H1 (cell line): Measurements from ENCODE around the gene ALG2. TPM values are rescaled to one million over a fixed set of nuclear protein-coding genes. Genes with fewer than 3 reads are reported as not detected.
A peak's percentile ranks its signal among the peaks of the same experiment; 100 is the strongest.

ENCODE experiments used
- CTCF ChIA-PET: fragments of 300-600 bp; sonication (Branson Sonifier 250); formaldehyde crosslinking; loops from one replicate; lab custom pipeline; 2021; ENCODE audit not compliant: partially characterized antibody; lab: Charles Lee
- POLR2A ChIA-PET: fragments of 300-600 bp; sonication (Branson Sonifier 250); formaldehyde crosslinking; loops from one replicate; lab custom pipeline; 2021; ENCODE audit warnings: inconsistent platforms; ENCODE audit not compliant: partially characterized antibody; lab: Charles Lee
- DNase-seq, 2 experiments: peaks; one replicate each; pipeline versions ENCODE4 v3.0.0 to v3.0.0-alpha.2; 2010 to 2022; ENCODE audit warnings: low spot score in 2 of 2, low read depth in 1 of 2, mixed read lengths in 1 of 2
- FAIRE-seq: peaks from 2 replicates; lab custom pipeline; 2011; peaks lifted over from hg19 to GRCh38; lab: Jason Lieb, UNC
- H2AFZ ChIP-seq: 2 replicates; pipeline ENCODE4 v1.8.1; 2012; ENCODE audit warnings: low read length, inconsistent platforms
- H2AK5ac ChIP-seq: 2 replicates; pipeline ENCODE4 v1.6.1; 2013; ENCODE audit warnings: low read depth, low read length
- H2BK120ac ChIP-seq: replicated peaks from 2 replicates; pipeline ENCODE3; 2013; ENCODE audit warnings: low read depth, low read length, inconsistent platforms
- H2BK12ac ChIP-seq: 2 replicates; pipeline ENCODE4 v1.6.1; 2013; ENCODE audit warnings: low read depth, low read length
- H2BK15ac ChIP-seq: 2 replicates; pipeline ENCODE4 v1.6.1; 2013; ENCODE audit warnings: low read length
- H2BK20ac ChIP-seq: 2 replicates; pipeline ENCODE4 v1.6.1; 2013; ENCODE audit warnings: low read length
- H2BK5ac ChIP-seq: 2 replicates; pipeline ENCODE4 v1.6.1; 2013; ENCODE audit warnings: low read depth, low read length
- H3K14ac ChIP-seq: 2 replicates; pipeline ENCODE4 v1.6.1; 2013; ENCODE audit warnings: inconsistent platforms; ENCODE audit not compliant: insufficient read length
- H3K18ac ChIP-seq: 2 replicates; pipeline ENCODE4 v1.6.1; 2013; ENCODE audit warnings: low read length; ENCODE audit errors: extremely low read depth
- H3K23ac ChIP-seq: 2 replicates; pipeline ENCODE4 v1.6.1; 2013; ENCODE audit warnings: inconsistent platforms; ENCODE audit not compliant: insufficient read length
- H3K23me2 ChIP-seq: 2 replicates; pipeline ENCODE4 v1.6.1; 2013; ENCODE audit warnings: low read depth, low read length
- H3K27ac ChIP-seq: 2 replicates; pipeline ENCODE4 v1.6.1; 2011; ENCODE audit warnings: low read depth, low read length, inconsistent platforms
- H3K27me3 ChIP-seq, 4 experiments: replicated peaks in 1 of 4; 1 replicate in 1 of 4; 2 replicates in 3 of 4; pipeline versions ENCODE4 v1.6.1 to v1.8.1; 2011 to 2013; ENCODE audit warnings: low read length in 3 of 4, mild to moderate bottlenecking in 3 of 4, inconsistent platforms in 2 of 4, mixed read lengths in 2 of 4, moderate library complexity in 1 of 4; ENCODE audit not compliant: control insufficient read depth in 3 of 4, insufficient read depth in 3 of 4; ENCODE audit errors: extremely low read depth in 1 of 4
- H3K36me3 ChIP-seq, 4 experiments: 2 replicates each; pipeline versions ENCODE4 v1.6.1 to v1.8.1; 2011 to 2013; ENCODE audit warnings: mild to moderate bottlenecking in 4 of 4, low read length in 3 of 4, moderate library complexity in 2 of 4, control low read depth in 1 of 4, inconsistent platforms in 1 of 4; ENCODE audit not compliant: insufficient read depth in 4 of 4, control insufficient read depth in 2 of 4
- H3K4ac ChIP-seq: replicated peaks from 2 replicates; pipeline ENCODE3; 2013; ENCODE audit warnings: low read length, low read depth, mixed read lengths, inconsistent platforms; ENCODE audit not compliant: insufficient read length
- H3K4me1 ChIP-seq, 4 experiments: replicated peaks in 1 of 4; 1 replicate in 1 of 4; 2 replicates in 3 of 4; pipeline versions ENCODE4 v1.6.1 to v1.8.1; 2011 to 2013; ENCODE audit warnings: low read length in 3 of 4, inconsistent platforms in 2 of 4, mixed read lengths in 1 of 4; ENCODE audit not compliant: insufficient read depth in 4 of 4, control insufficient read depth in 3 of 4
- H3K4me2 ChIP-seq, 2 experiments: 2 replicates each; pipeline versions ENCODE4 v1.6.1 to v1.8.1; 2011 to 2013; ENCODE audit warnings: low read depth in 2 of 2, low read length in 2 of 2, control low read depth in 1 of 2, inconsistent platforms in 1 of 2, mild to moderate bottlenecking in 1 of 2; ENCODE audit not compliant: insufficient read depth in 1 of 2
- H3K4me3 ChIP-seq, 4 experiments: fragments of 200-600, 300-600 bp in 1 of 4; sonication (generic), shearing (Covaris generic), sonication (Bioruptor Twin) in 1 of 4; 2 replicates each; pipeline versions ENCODE4 v1.5.1 to v1.8.1; 2011 to 2016; ENCODE audit warnings: low read length in 4 of 4, low read depth in 3 of 4, control low read depth in 2 of 4, inconsistent platforms in 2 of 4, mild to moderate bottlenecking in 2 of 4, mixed read lengths in 1 of 4, moderate library complexity in 1 of 4; ENCODE audit not compliant: insufficient read depth in 2 of 4; ENCODE audit errors: extremely low read depth in 1 of 4
- H3K56ac ChIP-seq: replicated peaks from 2 replicates; pipeline ENCODE3; 2013; ENCODE audit warnings: low read depth, mild to moderate bottlenecking, mixed read lengths, low read length, inconsistent platforms; ENCODE audit not compliant: insufficient read length
- H3K79me1 ChIP-seq: 2 replicates; pipeline ENCODE4 v1.6.1; 2013; ENCODE audit warnings: low read depth, low read length, control low read depth
- H3K79me2 ChIP-seq, 2 experiments: 2 replicates each; pipeline versions ENCODE4 v1.6.1 to v1.8.1; 2012 to 2013; ENCODE audit warnings: low read length in 2 of 2, mild to moderate bottlenecking in 2 of 2, inconsistent platforms in 1 of 2; ENCODE audit not compliant: insufficient read depth in 2 of 2, control insufficient read depth in 1 of 2
- H3K9ac ChIP-seq, 4 experiments: replicated peaks in 1 of 4; 1 replicate in 1 of 4; 2 replicates in 3 of 4; pipeline versions ENCODE4 v1.6.1 to v1.8.1; 2011 to 2013; ENCODE audit warnings: low read depth in 3 of 4, low read length in 3 of 4, control low read depth in 2 of 4, mild to moderate bottlenecking in 2 of 4, moderate library complexity in 2 of 4, inconsistent platforms in 1 of 4; ENCODE audit errors: extremely low read depth in 1 of 4
- H3K9me3 ChIP-seq, 2 experiments: 2 replicates each; pipeline versions ENCODE4 v1.6.1 to v1.8.1; 2012 to 2013; ENCODE audit warnings: mild to moderate bottlenecking in 2 of 2, moderate library complexity in 2 of 2, control low read depth in 1 of 2, inconsistent platforms in 1 of 2, low read depth in 1 of 2, low read length in 1 of 2, mixed read lengths in 1 of 2; ENCODE audit not compliant: insufficient read depth in 2 of 2
- H4K20me1 ChIP-seq, 2 experiments: replicated peaks in 1 of 2; 2 replicates each; pipeline versions ENCODE3 to v1.8.1; 2011 to 2013; ENCODE audit warnings: inconsistent platforms in 2 of 2, low read length in 2 of 2, mild to moderate bottlenecking in 1 of 2; ENCODE audit not compliant: insufficient read depth in 2 of 2, control insufficient read depth in 1 of 2
- H4K5ac ChIP-seq: 2 replicates; pipeline ENCODE4 v1.6.1; 2013; ENCODE audit warnings: low read length, low read depth, mixed read lengths, inconsistent platforms; ENCODE audit not compliant: insufficient read length
- H4K8ac ChIP-seq: 2 replicates; pipeline ENCODE4 v1.8.0; 2013; ENCODE audit warnings: mild to moderate bottlenecking, moderate library complexity, low read length, inconsistent platforms; ENCODE audit not compliant: insufficient read depth; ENCODE audit errors: extremely low read depth
- H4K91ac ChIP-seq: replicated peaks from 2 replicates; pipeline ENCODE3; 2013; ENCODE audit warnings: low read length, mixed read lengths, inconsistent platforms; ENCODE audit not compliant: insufficient read length
- ASH2L ChIP-seq: fragments of 200-600, 300-600 bp; sonication (generic); IDR thresholded peaks from one replicate; pipeline ENCODE4 v1.7.1; 2017; ENCODE audit warnings: low read length
- CBX8 ChIP-seq: fragments of 300-800, 300-1000 bp; sonication (generic); IDR thresholded peaks from 2 replicates; pipeline ENCODE4 v1.7.1; 2016; ENCODE audit warnings: low read depth, low read length, borderline replicate concordance
- CHD1 ChIP-seq: IDR thresholded peaks from 2 replicates; pipeline ENCODE4 v1.6.1; 2012; ENCODE audit warnings: low read depth, low read length, improper control_type of control experiment
- EP300 ChIP-seq, 2 experiments: IDR thresholded peaks; 1 replicate in 1 of 2; 2 replicates in 1 of 2; pipeline ENCODE4 v1.6.1; 2011 to 2012; ENCODE audit warnings: low read depth in 2 of 2, low read length in 2 of 2, mild to moderate bottlenecking in 2 of 2, borderline replicate concordance in 1 of 2, inconsistent platforms in 1 of 2, moderate library complexity in 1 of 2
- JUND ChIP-seq: IDR thresholded peaks from 2 replicates; pipeline ENCODE4 v1.6.1; 2011; ENCODE audit warnings: mild to moderate bottlenecking, improper control_type of control experiment, low read length
- KDM5A ChIP-seq: fragments of 200-600 bp; IDR thresholded peaks from 2 replicates; pipeline ENCODE4 v1.7.1; 2012; ENCODE audit warnings: mild to moderate bottlenecking, low read length, inconsistent platforms, mixed read lengths
- MAFK ChIP-seq: IDR thresholded peaks from 2 replicates; pipeline ENCODE4 v1.6.1; 2012; ENCODE audit warnings: low read depth, mild to moderate bottlenecking, improper control_type of control experiment, low read length
- POLR2AphosphoS5 ChIP-seq: IDR thresholded peaks from 2 replicates; pipeline ENCODE4 v1.6.1; 2011; ENCODE audit warnings: low read depth, low read length
- RXRA ChIP-seq: IDR thresholded peaks from 2 replicates; pipeline ENCODE4 v1.6.1; 2011; ENCODE audit warnings: low read depth, mild to moderate bottlenecking, low read length, moderate library complexity; ENCODE audit not compliant: insufficient read depth
- SP2 ChIP-seq: IDR thresholded peaks from 2 replicates; pipeline ENCODE4 v1.6.1; 2012; ENCODE audit warnings: mild to moderate bottlenecking, low read length, inconsistent platforms
- TBP ChIP-seq: IDR thresholded peaks from 2 replicates; pipeline ENCODE4 v1.6.1; 2011; ENCODE audit warnings: low read depth, low read length, improper control_type of control experiment
- TCF12 ChIP-seq: IDR thresholded peaks from 2 replicates; pipeline ENCODE4 v1.6.1; 2011; ENCODE audit warnings: low read depth, mild to moderate bottlenecking, low read length
- TEAD4 ChIP-seq: IDR thresholded peaks from 2 replicates; pipeline ENCODE4 v1.6.1; 2012; ENCODE audit warnings: low read depth, low read length, inconsistent platforms, mixed read lengths
- WGBS, 2 experiments: shearing (Covaris generic) in 1 of 2; methylation state at CpG; one replicate each; pipeline versions ENCODE4 v1.1.6 to v1.1.7; 2013 to 2015; ENCODE audit warnings: low lambda C conversion rate in 2 of 2, mixed read lengths in 2 of 2, inconsistent platforms in 1 of 2, low coverage in 1 of 2, missing lambda C conversion rate in 1 of 2; ENCODE audit not compliant: insufficient replicate concordance in 2 of 2, insufficient coverage in 1 of 2, insufficient read length in 1 of 2; ENCODE audit errors: extremely low coverage in 1 of 2, missing lambda C conversion rate in 1 of 2; 5-methylcytosine and 5-hydroxymethylcytosine counted together
- polyA plus RNA-seq, 7 experiments: library from polyadenylated mRNA; depleted of rRNA in 3 of 7; stranded (reverse) in 5 of 7; unstranded in 2 of 7; fragments of >200 nt in 5 of 7; fragments of 200-250 nt in 2 of 7; gene quantifications; 1 replicate in 5 of 7; 2 replicates in 1 of 7; 4 replicates in 1 of 7; pipeline versions ENCODE4 v1.2.1 to v1.2.3, GENCODE V29; 2011 to 2013; ENCODE audit warnings: missing spikeins in 2 of 7, mixed read lengths in 2 of 7
- total RNA-seq: library from RNA; stranded (reverse); fragmentation: NEBNext Ultra II Directional; extraction: Animal tissue kit (Norgen Biotek cat#: 25700); gene quantifications from 2 replicates; pipeline ENCODE4 v1.2.1, GENCODE V29; 2021
- TF ChIP-seq, protein P1 (sequence below): IDR thresholded peaks from 2 replicates; pipeline ENCODE4 v1.6.1; 2011; ENCODE audit warnings: low read depth, mild to moderate bottlenecking, low read length; ENCODE audit not compliant: insufficient read depth

ALG2 gene
- total and polyA plus RNA-seq, 2 of the 8 experiments (the other 6 are each of a cell fraction or from before 2014, with no cell fraction given) = 27.1 to 30.7 TPM

DNA sequence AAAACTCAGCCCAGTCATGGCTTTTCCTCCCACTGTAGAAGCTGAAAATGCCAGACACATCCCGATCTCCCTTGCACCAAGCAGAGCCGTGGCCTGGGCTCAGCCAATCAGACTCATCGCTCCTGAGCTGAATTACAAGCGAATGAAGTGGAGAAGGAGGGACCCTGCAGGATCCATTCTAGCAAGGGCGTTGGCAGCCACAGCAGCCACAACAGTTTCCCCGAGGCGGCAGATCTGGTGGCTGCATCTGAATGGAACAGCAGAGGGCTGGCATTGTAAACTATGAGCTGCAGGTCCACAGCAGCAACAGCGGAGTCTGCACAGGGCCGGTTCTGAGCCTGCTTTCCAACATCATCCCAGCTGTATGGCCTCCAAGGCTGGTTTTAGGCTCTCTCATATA is 23.8 kb downstream of the ALG2 start:
- H3K18ac ChIP-seq = no peak overlapping the region
- 0 out of 7 replicates have a peak, but pooled peaks cover 0 to 1% (median 0%) of the 10 kb centered on the region in 4 experiments for H3K4me1 ChIP-seq
- H2AFZ ChIP-seq = peak overlapping the region; percentile 17; the same call in 1 of the 2 replicates
- no peak overlapping the region for H4K5ac ChIP-seq
- H3K9me3 ChIP-seq = no peaks in the 10 kb centered on the region
- no peak overlapping the region for H3K27ac ChIP-seq
- H2BK12ac ChIP-seq = no peak overlapping the region
- 80% methylated on average over 9 of the region's 9 CpGs; no CpG with 5 or more reads in 1 of the 2 experiments for WGBS, 2 experiments
- no peak overlapping the region for H2BK5ac ChIP-seq
- H3K4me3 ChIP-seq = no peak overlapping the region
- no peaks in the 10 kb centered on the region for H3K79me2 ChIP-seq
- H2BK120ac ChIP-seq = no peak overlapping the region
- no peaks in the 10 kb centered on the region for H3K36me3 ChIP-seq
- no peak overlapping the region for H3K9ac ChIP-seq
- H3K4ac ChIP-seq = no peak overlapping the region
- no peak overlapping the region for H2BK15ac ChIP-seq
- no peak overlapping the region for H4K91ac ChIP-seq
- CTCF ChIA-PET = interaction anchor here (0.6 to 9.9 kb wide), 9 partner anchors 12 to 352 kb away, joined by 3 to 105 read pairs (median 4); no protein-coding TSS in a partner anchor
- no peaks in the 10 kb centered on the region for H3K79me1 ChIP-seq
- FAIRE-seq (no peak), DNase-seq (no peak)
- H2AK5ac ChIP-seq = no peak overlapping the region
- no peak overlapping the region; a peak in 1 of 4 replicates for H3K4me2 ChIP-seq
- H4K8ac ChIP-seq = no peak overlapping the region
- H4K20me1 ChIP-seq = no peaks in the 10 kb centered on the region
- no peaks in the 10 kb centered on the region for H3K23me2 ChIP-seq
- POLR2A ChIA-PET = interaction anchor here (1.2 to 2.2 kb wide), 3 partner anchors 8 to 17 kb away, joined by 3 to 7 read pairs (median 3); no protein-coding TSS in a partner anchor
- H2BK20ac ChIP-seq = no peak overlapping the region
- H3K56ac ChIP-seq = no peak overlapping the region
- H3K23ac ChIP-seq = no peak overlapping the region
- no peaks in the 10 kb centered on the region for H3K27me3 ChIP-seq
- no peak overlapping the region for H3K14ac ChIP-seq
- no peak for TF ChIP-seq RXRA
- TF ChIP-seq POLR2AphosphoS5 = no peak
- TF ChIP-seq TCF12 = no peak
- TF ChIP-seq SP2 = no peak
- TF ChIP-seq TEAD4 = no peak
- TF ChIP-seq, protein P1, sequence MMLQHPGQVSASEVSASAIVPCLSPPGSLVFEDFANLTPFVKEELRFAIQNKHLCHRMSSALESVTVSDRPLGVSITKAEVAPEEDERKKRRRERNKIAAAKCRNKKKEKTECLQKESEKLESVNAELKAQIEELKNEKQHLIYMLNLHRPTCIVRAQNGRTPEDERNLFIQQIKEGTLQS = no peak
- no peak for TF ChIP-seq CHD1
- no peak for TF ChIP-seq KDM5A
- no peak for TF ChIP-seq TBP
- TF ChIP-seq EP300 (IDR thresholded peaks at IDR 0.05; ENCODE audit: borderline replicate concordance in 1 of 2, low read depth in 2 of 2, low read length in 2 of 2) = no peak
- no peak for TF ChIP-seq MAFK
- TF ChIP-seq JUND = no peak
- TF ChIP-seq CBX8 = no peak
- no peak for TF ChIP-seq ASH2L
